Vagina (tissue), 2 donors: ENCODE data around the gene SPON1. TPM values are rescaled to one million over a fixed set of nuclear protein-coding genes. Genes with fewer than 3 reads are reported as not detected.
"Not testable (repeated sequence)": the region's sequence is repeated elsewhere in the genome, so short reads cannot be mapped to it uniquely, and the experiment has no call there.

Experiments used
- DNase-seq, 2 donors: peaks; one replicate each; pipeline ENCODE4 v3.0.0-alpha.2; 2017; ENCODE audit errors: extremely low spot score in 2 of 2
- H3K27ac ChIP-seq: fragments of 200-600 bp; sonication (generic); one replicate; pipeline ENCODE4 v1.5.1; 2019
- H3K27me3 ChIP-seq: fragments of 200-600 bp; sonication (generic); one replicate; pipeline ENCODE4 v1.5.1; 2019
- H3K36me3 ChIP-seq, 2 donors: fragments of 200-600 bp; sonication (generic); one replicate each; pipeline ENCODE4 v1.5.1; 2017 to 2019
- H3K4me1 ChIP-seq: fragments of 200-600 bp; sonication (generic); one replicate; pipeline ENCODE4 v1.5.1; 2019
- H3K4me3 ChIP-seq, 2 donors: fragments of 200-600 bp; sonication (generic); 1 replicate in 1 of 2; 2 replicates in 1 of 2; pipeline ENCODE4 v1.5.1; 2016 to 2019
- H3K9me3 ChIP-seq: fragments of 200-600 bp; sonication (generic); one replicate; pipeline ENCODE4 v1.5.1; 2019
- POLR2A ChIP-seq, 2 donors: fragments of 450-650 bp; IDR thresholded peaks; one replicate each; pipeline ENCODE4 v1.6.1; 2017; ENCODE audit warnings: antibody characterized with exemption in 2 of 2, mild to moderate bottlenecking in 2 of 2, moderate library complexity in 2 of 2
- POLR2AphosphoS5 ChIP-seq, 2 donors: sonication (generic); formaldehyde crosslinking; IDR thresholded peaks; one replicate each; pipeline ENCODE4 v1.9.0; 2017; ENCODE audit warnings: antibody characterized with exemption in 2 of 2, mild to moderate bottlenecking in 2 of 2, low read depth in 1 of 2; ENCODE audit not compliant: insufficient read depth in 1 of 2
- intact Hi-C: fragments of 100-400 bp; cut with DNase I; formaldehyde crosslinking; loops from one replicate; pipeline ENCODE4 v1.15.1; 2023
- total RNA-seq: library from RNA; depleted of rRNA; stranded (reverse); fragments of >200 nt; gene quantifications from one replicate; pipeline ENCODE4 v1.2.3, GENCODE V29; 2016
- TF ChIP-seq, protein P1 (sequence below), 3 experiments: fragments of 450-650 bp in 2 of 3; fragments of 200-600 bp in 1 of 3; sonication (generic) in 1 of 3; IDR thresholded peaks; one replicate each; pipeline ENCODE4 v1.5.1; 2017 to 2019; ENCODE audit warnings: antibody characterized with exemption in 3 of 3, mild to moderate bottlenecking in 2 of 3, moderate library complexity in 2 of 3

Gene SPON1
- total RNA-seq, 1 donor from 2014 or later = 31.7 TPM

- peaks cover 31% of the 10 kb centered on the region for H3K4me1 ChIP-seq
- TF ChIP-seq POLR2AphosphoS5 (IDR thresholded peaks at IDR 0.05; ENCODE audit: insufficient read depth in 1 of 2, low read depth in 1 of 2) = no peak
- TF ChIP-seq, protein P1, sequence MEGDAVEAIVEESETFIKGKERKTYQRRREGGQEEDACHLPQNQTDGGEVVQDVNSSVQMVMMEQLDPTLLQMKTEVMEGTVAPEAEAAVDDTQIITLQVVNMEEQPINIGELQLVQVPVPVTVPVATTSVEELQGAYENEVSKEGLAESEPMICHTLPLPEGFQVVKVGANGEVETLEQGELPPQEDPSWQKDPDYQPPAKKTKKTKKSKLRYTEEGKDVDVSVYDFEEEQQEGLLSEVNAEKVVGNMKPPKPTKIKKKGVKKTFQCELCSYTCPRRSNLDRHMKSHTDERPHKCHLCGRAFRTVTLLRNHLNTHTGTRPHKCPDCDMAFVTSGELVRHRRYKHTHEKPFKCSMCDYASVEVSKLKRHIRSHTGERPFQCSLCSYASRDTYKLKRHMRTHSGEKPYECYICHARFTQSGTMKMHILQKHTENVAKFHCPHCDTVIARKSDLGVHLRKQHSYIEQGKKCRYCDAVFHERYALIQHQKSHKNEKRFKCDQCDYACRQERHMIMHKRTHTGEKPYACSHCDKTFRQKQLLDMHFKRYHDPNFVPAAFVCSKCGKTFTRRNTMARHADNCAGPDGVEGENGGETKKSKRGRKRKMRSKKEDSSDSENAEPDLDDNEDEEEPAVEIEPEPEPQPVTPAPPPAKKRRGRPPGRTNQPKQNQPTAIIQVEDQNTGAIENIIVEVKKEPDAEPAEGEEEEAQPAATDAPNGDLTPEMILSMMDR (IDR thresholded peaks at IDR 0.05) = no peak
- no peak for TF ChIP-seq POLR2A (IDR thresholded peaks at IDR 0.05)
Observed at GRCh38 chr11:14026961-14027360, 64.4 kb downstream of the SPON1 start.

DNA sequence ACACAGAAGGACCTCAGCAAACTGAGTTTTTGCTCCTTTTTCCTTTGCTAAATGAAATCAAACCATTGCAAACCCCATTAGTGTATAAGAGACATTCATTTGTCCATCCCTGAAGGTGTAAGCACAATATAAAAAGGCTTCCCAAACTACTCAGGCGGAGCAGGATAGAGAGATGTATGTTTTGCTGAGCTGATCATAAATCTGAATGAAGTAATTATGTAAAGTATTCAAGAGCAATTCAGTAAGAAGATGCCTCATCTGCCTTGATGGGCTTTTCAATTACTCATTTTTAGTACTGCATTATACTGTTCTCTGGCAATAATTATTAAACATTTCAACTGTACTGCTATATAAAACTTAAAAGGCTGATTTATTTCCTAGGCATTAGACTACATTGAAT is 65.0 kb downstream of the SPON1 start:
- Histone ChIP-seq H3K27ac (no peak overlapping the region), H3K4me1 (peaks cover 31% of the 10 kb centered on the region), H3K27me3 (no peaks in the 10 kb centered on the region), H3K9me3 (no peaks in the 10 kb centered on the region), H3K36me3 (no peaks in the 10 kb centered on the region), H3K4me3 (no peak overlapping the region)
- no peak for DNase-seq
- TF ChIP-seq POLR2A (IDR thresholded peaks at IDR 0.05) (no peak), POLR2AphosphoS5 (IDR thresholded peaks at IDR 0.05; ENCODE audit: insufficient read depth in 1 of 2, low read depth in 1 of 2) (no peak)
- TF ChIP-seq, protein P1 (IDR thresholded peaks at IDR 0.05) = no peak
- intact Hi-C loops = no loop called here

More at GRCh38 chr11:14026961-14027360, 64.4 kb downstream of the SPON1 start:
- H3K36me3 ChIP-seq = no peaks in the 10 kb centered on the region
- H3K4me3 ChIP-seq = no peak overlapping the region
- DNase-seq = no peak
- no peaks in the 10 kb centered on the region for H3K27me3 ChIP-seq
- H3K27ac ChIP-seq = no peak overlapping the region
- intact Hi-C loops = no loop called here
- H3K9me3 ChIP-seq = no peaks in the 10 kb centered on the region

DNA sequence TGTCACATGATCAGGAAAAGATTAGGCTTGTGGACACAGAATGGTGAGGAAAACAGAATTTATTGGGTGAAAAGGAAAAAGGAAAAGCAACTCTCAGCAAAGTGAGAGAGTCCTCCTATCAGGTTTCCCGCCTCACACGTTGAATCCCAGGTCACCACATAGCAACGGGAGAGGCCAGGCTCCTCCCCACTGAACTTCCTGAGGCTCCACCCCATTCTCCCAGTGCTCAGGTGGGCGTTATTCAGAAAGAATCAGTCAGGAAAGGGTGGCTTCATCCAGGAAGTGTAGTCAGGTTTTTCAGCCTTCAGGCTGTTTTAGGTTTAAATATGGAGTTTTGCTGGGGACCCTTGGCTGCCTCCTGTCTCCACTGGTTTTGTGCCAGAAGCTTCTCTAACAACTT is 66.9 kb downstream of the SPON1 start:
- intact Hi-C loops = no loop called here
- no peaks in the 10 kb centered on the region for H3K9me3 ChIP-seq
- DNase-seq = no peak
- peaks cover 31% of the 10 kb centered on the region for H3K4me1 ChIP-seq
- H3K27me3 ChIP-seq = no peaks in the 10 kb centered on the region
- TF ChIP-seq, protein P1 (IDR thresholded peaks at IDR 0.05) = no peak
- no peak for TF ChIP-seq POLR2A (IDR thresholded peaks at IDR 0.05)
- H3K4me3 ChIP-seq = no peak overlapping the region
- H3K36me3 ChIP-seq = no peaks in the 10 kb centered on the region
- no peak overlapping the region for H3K27ac ChIP-seq

DNA sequence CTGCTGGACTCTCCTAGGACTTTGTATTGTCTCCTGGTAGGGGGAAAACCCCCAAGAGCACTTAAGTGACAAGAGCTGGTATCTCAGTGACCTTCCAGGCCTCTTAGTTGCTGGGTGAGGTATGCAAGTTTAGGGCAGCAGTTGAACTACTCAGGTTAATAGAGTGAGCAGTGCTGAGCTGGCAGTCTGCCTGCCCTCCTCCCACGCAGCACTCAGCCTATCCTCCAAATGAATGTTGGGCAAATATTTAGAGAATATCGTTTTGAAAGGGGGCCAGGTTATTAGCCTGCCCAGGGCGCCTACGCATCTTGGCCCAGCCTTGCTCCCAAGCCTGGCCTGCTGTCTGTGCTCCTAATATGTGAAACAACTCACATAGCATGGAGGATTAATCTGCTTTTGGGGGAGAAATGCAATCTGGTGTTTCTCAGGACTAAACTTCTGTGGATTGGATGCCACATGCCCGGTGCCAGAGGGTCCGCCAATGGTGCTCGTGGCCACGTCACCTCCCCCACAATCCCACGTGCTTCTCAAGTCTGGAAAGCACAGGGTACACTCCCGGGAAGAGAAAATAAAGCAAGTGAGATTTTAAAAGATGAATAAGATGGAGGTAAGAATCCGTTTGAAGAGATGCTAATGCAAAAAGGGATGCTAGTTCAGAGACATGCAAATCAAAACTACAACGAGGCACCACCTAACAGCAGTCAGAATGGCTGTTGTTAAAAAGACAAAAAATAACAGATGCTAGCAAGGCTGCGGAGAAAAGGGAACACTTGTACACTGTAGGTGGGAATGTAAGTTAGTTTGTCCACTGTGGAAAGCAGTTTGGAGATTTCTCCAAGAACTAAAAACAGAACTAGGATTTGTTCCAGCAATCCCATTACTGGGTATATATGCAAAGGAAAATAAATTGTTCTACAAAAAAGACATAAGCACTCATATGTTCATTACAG is 67.7 kb downstream of the SPON1 start:
- no peak overlapping the region for H3K27ac ChIP-seq
- TF ChIP-seq, protein P1 (IDR thresholded peaks at IDR 0.05) = no peak
- TF ChIP-seq POLR2AphosphoS5 (IDR thresholded peaks at IDR 0.05; ENCODE audit: insufficient read depth in 1 of 2, low read depth in 1 of 2) = no peak
- no peak for TF ChIP-seq POLR2A (IDR thresholded peaks at IDR 0.05)
- no peaks in the 10 kb centered on the region for H3K36me3 ChIP-seq
- no peaks in the 10 kb centered on the region for H3K27me3 ChIP-seq
- DNase-seq = no peak
- intact Hi-C loops = no loop called here
- H3K4me1 ChIP-seq = peaks cover 31% of the 10 kb centered on the region
- no peaks in the 10 kb centered on the region for H3K9me3 ChIP-seq
- H3K4me3 ChIP-seq = no peak overlapping the region

DNA sequence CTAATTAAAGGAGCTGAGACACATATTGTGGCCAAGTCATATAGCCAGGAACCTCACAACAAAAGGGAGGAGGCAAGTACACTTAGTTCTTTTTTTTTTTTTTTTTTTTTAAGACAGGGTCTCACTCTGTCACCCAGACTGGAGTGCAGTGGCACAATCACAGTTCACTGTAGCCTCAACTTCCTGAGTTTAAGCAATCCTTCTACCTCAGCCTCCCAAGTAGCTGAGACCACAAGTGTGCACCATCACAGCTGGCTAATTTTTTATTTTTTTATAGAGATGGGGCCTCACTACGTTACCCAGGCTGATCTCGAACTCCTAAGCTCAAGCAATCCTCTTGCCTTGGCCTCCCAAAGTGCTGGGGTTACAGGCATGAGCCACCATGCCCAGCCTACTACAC is 73.0 kb downstream of the SPON1 start:
- intact Hi-C loops, H3K36me3 ChIP-seq, H3K27me3 ChIP-seq, DNase-seq, H3K4me3 ChIP-seq, H3K4me1 ChIP-seq, H3K27ac ChIP-seq, H3K9me3 ChIP-seq: not testable (repeated sequence)
